Measurements from ENCODE around the gene GRAMD1B. TPM values are rescaled to one million over a fixed set of nuclear protein-coding genes. Genes with fewer than 3 reads are reported as not detected.

GRAMD1B gene
- polyA plus RNA-seq, 1 experiment: 2.7 TPM

- ChIA-PET CTCF (interaction anchor here (0.8 to 2.3 kb wide), 5 partner anchors 17 to 43 kb away, joined by 3 to 6 read pairs (median 5); no protein-coding TSS in a partner anchor), POLR2A (no interaction called here)
- Histone ChIP-seq H3K27ac (ENCODE audit: low read depth, low read length) (no peak overlapping the region), H3K4me3 (ENCODE audit: low read depth, low read length) (no peak overlapping the region), H3K27me3 (ENCODE audit: control insufficient read depth, insufficient read depth, low read length) (no peaks in the 10 kb centered on the region), H3K9me3 (ENCODE audit: control insufficient read depth, insufficient read depth, low read length) (no peaks in the 10 kb centered on the region)
- no peak for TF ChIP-seq CTCF (IDR thresholded peaks at IDR 0.05; ENCODE audit: low read depth, low read length)
- no peak for DNase-seq (ENCODE audit: low read depth, low spot score)
These were observed 107.7 kb downstream of the GRAMD1B start for GRCh38 chr11:123537726-123538125.

GRCh38 chr11:123543797-123544196, 113.7 kb downstream of the GRAMD1B start:
- DNase-seq (ENCODE audit: low read depth, low spot score): no peak
- H3K27ac ChIP-seq (ENCODE audit: low read depth, low read length): no peak overlapping the region
- POLR2A ChIA-PET: interaction anchor here (0.6 kb wide), 1 partner anchor 16 kb away, joined by 4 read pairs; no protein-coding TSS in a partner anchor

GRCh38 chr11:123544631-123545375, 114.7 kb downstream of the GRAMD1B start:
- CTCF ChIA-PET: interaction anchor here (1.6 kb wide), 1 partner anchor 10 kb away, joined by 4 read pairs; no protein-coding TSS in a partner anchor
- no peak for DNase-seq (ENCODE audit: low read depth, low spot score)
- POLR2A ChIA-PET: no interaction called here

More at GRCh38 chr11:123543797-123544196, 113.7 kb downstream of the GRAMD1B start:
- Histone ChIP-seq H3K27me3 (ENCODE audit: control insufficient read depth, insufficient read depth, low read length) (no peaks in the 10 kb centered on the region), H3K9me3 (ENCODE audit: control insufficient read depth, insufficient read depth, low read length) (no peaks in the 10 kb centered on the region), H3K4me3 (ENCODE audit: low read depth, low read length) (no peak overlapping the region)
- CTCF ChIA-PET: interaction anchor here (1.3 to 1.6 kb wide), 2 partner anchors 11 to 33 kb away, joined by 4 read pairs; no protein-coding TSS in a partner anchor
- no peak for TF ChIP-seq CTCF (IDR thresholded peaks at IDR 0.05; ENCODE audit: low read depth, low read length)

GRCh38 chr11:123545726-123546270, 115.7 kb downstream of the GRAMD1B start:
- DNase-seq (ENCODE audit: low read depth, low spot score): no peak
- Histone ChIP-seq H3K4me3 (ENCODE audit: low read depth, low read length) (no peak overlapping the region), H3K27ac (ENCODE audit: low read depth, low read length) (no peak overlapping the region), H3K9me3 (ENCODE audit: control insufficient read depth, insufficient read depth, low read length) (no peaks in the 10 kb centered on the region), H3K27me3 (ENCODE audit: control insufficient read depth, insufficient read depth, low read length) (no peaks in the 10 kb centered on the region)
- POLR2A ChIA-PET: interaction anchor here (1.2 kb wide), 1 partner anchor 14 kb away, joined by 9 read pairs; no protein-coding TSS in a partner anchor
- TF ChIP-seq CTCF (IDR thresholded peaks at IDR 0.05; ENCODE audit: low read depth, low read length): no peak
- CTCF ChIA-PET: interaction anchor here (0.9 to 2.2 kb wide), 3 partner anchors 9 to 35 kb away, joined by 3 to 12 read pairs (median 11); no protein-coding TSS in a partner anchor

More at GRCh38 chr11:123544631-123545375, 114.7 kb downstream of the GRAMD1B start:
- Histone ChIP-seq H3K4me3 (ENCODE audit: low read depth, low read length) (no peak overlapping the region), H3K27ac (ENCODE audit: low read depth, low read length) (no peak overlapping the region), H3K27me3 (ENCODE audit: control insufficient read depth, insufficient read depth, low read length) (no peaks in the 10 kb centered on the region), H3K9me3 (ENCODE audit: control insufficient read depth, insufficient read depth, low read length) (no peaks in the 10 kb centered on the region)
- TF ChIP-seq CTCF (IDR thresholded peaks at IDR 0.05; ENCODE audit: low read depth, low read length): no peak

- Histone ChIP-seq H3K27ac (ENCODE audit: low read depth, low read length) (no peak overlapping the region), H3K9me3 (ENCODE audit: control insufficient read depth, insufficient read depth, low read length) (no peaks in the 10 kb centered on the region), H3K27me3 (ENCODE audit: control insufficient read depth, insufficient read depth, low read length) (no peaks in the 10 kb centered on the region), H3K4me3 (ENCODE audit: low read depth, low read length) (no peak overlapping the region)
- no peak for DNase-seq (ENCODE audit: low read depth, low spot score)
- ChIA-PET POLR2A (interaction anchor here (1.2 kb wide), 1 partner anchor 14 kb away, joined by 9 read pairs; no protein-coding TSS in a partner anchor), CTCF (interaction anchor here (0.9 to 2.2 kb wide), 3 partner anchors 8 to 35 kb away, joined by 3 to 12 read pairs (median 11); no protein-coding TSS in a partner anchor)
- no peak for TF ChIP-seq CTCF (IDR thresholded peaks at IDR 0.05; ENCODE audit: low read depth, low read length)
These were observed 116.4 kb downstream of the GRAMD1B start for GRCh38 chr11:123546515-123546914.

Data from AG04450 (cell line).